ENCODE data around the gene FAM200B. TPM values are rescaled to one million over a fixed set of nuclear protein-coding genes. Genes with fewer than 3 reads are reported as not detected.

The FAM200B gene
- total RNA-seq, 4 donors from 2014 or later = 54.1 to 97.4 (median 72.7) TPM

DNA sequence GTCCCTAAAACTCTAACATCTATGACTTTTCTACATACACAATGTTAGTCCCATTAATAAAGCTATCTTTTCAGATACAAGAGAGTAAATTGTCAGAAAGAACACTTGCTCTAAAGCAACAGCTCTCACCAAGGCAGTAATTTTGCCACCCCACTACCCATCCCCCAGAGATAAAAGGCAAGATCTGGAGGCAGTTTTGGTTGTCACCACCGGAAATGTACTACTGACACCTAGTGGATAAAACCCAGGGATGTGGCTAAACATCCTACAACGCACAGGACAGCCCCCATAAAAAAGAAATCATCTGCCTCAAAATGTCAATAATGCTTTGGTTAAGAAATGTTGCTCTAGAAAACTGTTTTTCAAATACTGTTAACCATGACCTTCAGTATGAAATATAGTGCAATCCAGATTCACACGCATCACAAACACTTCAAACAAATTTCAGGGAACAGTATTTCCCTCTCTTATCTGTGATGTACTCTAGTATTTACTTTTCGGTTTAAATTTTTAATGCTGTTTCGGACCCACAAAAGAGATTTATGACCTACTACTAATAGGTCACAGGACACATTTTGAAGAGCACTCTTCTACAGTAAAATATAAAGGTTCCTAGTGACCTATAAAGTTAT is 31.6 kb upstream of the FAM200B start:
- WGBS, 2 donors (ENCODE audit: low coverage in 1 of 2) = 17 to 29% methylated on average over 5 of the region's 5 CpGs
- Histone ChIP-seq H3K4me3 (no peak overlapping the region), H3K27me3 (no peaks in the 10 kb centered on the region), H3K9me3 (no peaks in the 10 kb centered on the region), H3K4me1 (peaks cover 12 to 88% (median 21%) of the 10 kb centered on the region in 3 donors), H3K27ac (peak overlapping the region; percentile 15 to 98 (median 46)), H3K36me3 (no peaks in the 10 kb centered on the region)
- TF ChIP-seq, protein P1, sequence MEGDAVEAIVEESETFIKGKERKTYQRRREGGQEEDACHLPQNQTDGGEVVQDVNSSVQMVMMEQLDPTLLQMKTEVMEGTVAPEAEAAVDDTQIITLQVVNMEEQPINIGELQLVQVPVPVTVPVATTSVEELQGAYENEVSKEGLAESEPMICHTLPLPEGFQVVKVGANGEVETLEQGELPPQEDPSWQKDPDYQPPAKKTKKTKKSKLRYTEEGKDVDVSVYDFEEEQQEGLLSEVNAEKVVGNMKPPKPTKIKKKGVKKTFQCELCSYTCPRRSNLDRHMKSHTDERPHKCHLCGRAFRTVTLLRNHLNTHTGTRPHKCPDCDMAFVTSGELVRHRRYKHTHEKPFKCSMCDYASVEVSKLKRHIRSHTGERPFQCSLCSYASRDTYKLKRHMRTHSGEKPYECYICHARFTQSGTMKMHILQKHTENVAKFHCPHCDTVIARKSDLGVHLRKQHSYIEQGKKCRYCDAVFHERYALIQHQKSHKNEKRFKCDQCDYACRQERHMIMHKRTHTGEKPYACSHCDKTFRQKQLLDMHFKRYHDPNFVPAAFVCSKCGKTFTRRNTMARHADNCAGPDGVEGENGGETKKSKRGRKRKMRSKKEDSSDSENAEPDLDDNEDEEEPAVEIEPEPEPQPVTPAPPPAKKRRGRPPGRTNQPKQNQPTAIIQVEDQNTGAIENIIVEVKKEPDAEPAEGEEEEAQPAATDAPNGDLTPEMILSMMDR (IDR thresholded peaks at IDR 0.05) = peak; percentile 51 to 76 (median 66)
- TF ChIP-seq EP300 (IDR thresholded peaks at IDR 0.05) = no peak
- peak; percentile 65 for ATAC-seq

DNA sequence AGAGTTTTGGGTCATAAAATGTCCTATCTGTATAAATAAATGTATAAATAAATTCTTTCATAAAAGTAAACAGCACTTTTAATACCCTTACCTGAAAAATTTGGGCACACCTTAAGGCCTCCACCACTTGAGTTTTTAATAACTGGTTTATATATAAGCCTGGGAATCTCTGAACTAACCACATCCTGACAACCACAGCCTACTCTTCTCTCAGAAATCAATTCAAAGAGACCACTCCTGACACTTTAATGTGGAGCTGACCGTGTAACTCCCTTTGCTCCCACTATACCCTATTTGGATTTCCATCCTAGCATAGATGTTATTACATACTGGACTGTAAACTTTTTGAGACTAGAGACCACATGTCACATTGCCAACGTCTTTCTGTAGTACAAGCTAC is 30.0 kb upstream of the FAM200B start:
- 0 to 16% methylated on average over 2 of the region's 2 CpGs for WGBS, 2 donors (ENCODE audit: low coverage in 1 of 2)
- TF ChIP-seq POLR2AphosphoS5 (IDR thresholded peaks at IDR 0.05) = no peak
- TF ChIP-seq POLR2A (IDR thresholded peaks at IDR 0.05) = no peak
- TF ChIP-seq, protein P1 (IDR thresholded peaks at IDR 0.05) = no peak
- TF ChIP-seq EP300 (IDR thresholded peaks at IDR 0.05) = no peak
- H3K4me1 ChIP-seq = peaks cover 12 to 84% (median 19%) of the 10 kb centered on the region in 3 donors
- H3K27ac ChIP-seq = peak overlapping the region; percentile 0 to 99 (median 95)
- H3K4me3 ChIP-seq = no peak overlapping the region
- ATAC-seq = no peak
- no peaks in the 10 kb centered on the region for H3K9me3 ChIP-seq
- H3K36me3 ChIP-seq = no peaks in the 10 kb centered on the region
- no peaks in the 10 kb centered on the region for H3K27me3 ChIP-seq

GRCh38 chr4:15652191-15652590 is 29.4 kb upstream of the FAM200B start:
- H3K36me3 ChIP-seq = no peaks in the 10 kb centered on the region
- H3K9me3 ChIP-seq = no peaks in the 10 kb centered on the region
- H3K4me3 ChIP-seq = no peak overlapping the region
- TF ChIP-seq POLR2A (IDR thresholded peaks at IDR 0.05) (no peak), POLR2AphosphoS5 (IDR thresholded peaks at IDR 0.05) (no peak), EP300 (IDR thresholded peaks at IDR 0.05) (no peak)
- TF ChIP-seq, protein P1 (IDR thresholded peaks at IDR 0.05) = no peak
- no peaks in the 10 kb centered on the region for H3K27me3 ChIP-seq
- ATAC-seq = no peak
- 58 to 73% methylated on average over 1 of the region's 1 CpG for WGBS, 2 donors (ENCODE audit: low coverage in 1 of 2)
- H3K27ac ChIP-seq = peak overlapping the region; percentile 92 to 99 (median 98)
- peaks cover 12 to 84% (median 19%) of the 10 kb centered on the region in 3 donors for H3K4me1 ChIP-seq

GRCh38 chr4:15652841-15653240 is 28.8 kb upstream of the FAM200B start:
- 32 to 33% methylated on average over 4 of the region's 4 CpGs for WGBS, 2 donors (ENCODE audit: low coverage in 1 of 2)
- H3K9me3 ChIP-seq = no peaks in the 10 kb centered on the region
- no peak for TF ChIP-seq POLR2AphosphoS5 (IDR thresholded peaks at IDR 0.05)
- TF ChIP-seq EP300 (IDR thresholded peaks at IDR 0.05) = no peak
- TF ChIP-seq POLR2A (IDR thresholded peaks at IDR 0.05) = no peak
- TF ChIP-seq, protein P1 (IDR thresholded peaks at IDR 0.05) = no peak
- peaks cover 12 to 84% (median 19%) of the 10 kb centered on the region in 3 donors for H3K4me1 ChIP-seq
- no peak for ATAC-seq
- peak overlapping the region; percentile 80 to 99 for H3K4me3 ChIP-seq
- no peaks in the 10 kb centered on the region for H3K27me3 ChIP-seq
- H3K27ac ChIP-seq = peak overlapping the region; percentile 92 to 99 (median 98)
- H3K36me3 ChIP-seq = no peaks in the 10 kb centered on the region

DNA sequence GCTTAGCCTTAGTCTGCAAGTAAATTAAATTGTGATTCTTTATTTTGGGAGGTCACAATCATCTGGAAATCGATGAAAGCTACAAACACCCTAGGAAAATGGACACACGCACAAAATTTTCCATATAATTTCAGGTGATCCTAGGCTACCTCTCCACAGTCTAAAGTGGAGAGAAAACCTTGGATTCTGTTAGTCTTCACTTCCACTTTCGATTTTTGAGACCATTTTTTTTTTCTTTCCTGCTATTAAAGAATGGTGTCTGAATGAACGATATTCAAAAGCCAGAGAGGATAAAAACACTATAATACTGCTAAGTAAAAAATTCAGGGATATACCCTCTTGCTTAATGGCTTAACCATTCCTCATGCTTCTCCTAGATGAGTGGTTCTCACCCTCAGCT is 28.2 kb upstream of the FAM200B start:
- ATAC-seq = no peak
- WGBS, 2 donors (ENCODE audit: low coverage in 1 of 2) = 10% methylated on average over 4 of the region's 4 CpGs
- no peak for TF ChIP-seq POLR2AphosphoS5 (IDR thresholded peaks at IDR 0.05)
- TF ChIP-seq POLR2A (IDR thresholded peaks at IDR 0.05) = no peak
- Histone ChIP-seq H3K4me1 (peaks cover 12 to 83% (median 16%) of the 10 kb centered on the region in 3 donors), H3K4me3 (peak overlapping the region; percentile 80 to 99), H3K36me3 (no peaks in the 10 kb centered on the region), H3K27ac (peak overlapping the region; percentile 92 to 99 (median 98)), H3K27me3 (no peaks in the 10 kb centered on the region), H3K9me3 (no peaks in the 10 kb centered on the region)
